Activated CD4-positive, alpha-beta memory T cell treated with anti-CD3 and anti-CD28 coated beads, Interleukin-2, amount 10 ng/mL, durations not matched to agents 7 days and 5 days (primary cell): ENCODE measurements around the gene ZNF230. TPM values are rescaled to one million over a fixed set of nuclear protein-coding genes. Genes with fewer than 3 reads are reported as not detected.
A peak's percentile ranks its signal among the peaks of the same experiment; 100 is the strongest.

Source experiments
- CTCF ChIA-PET: fragments of 350-600 bp; sonication (Branson Sonifier 250); formaldehyde crosslinking; loops from one replicate; lab custom pipeline; 2021; ENCODE audit warnings: antibody characterized with exemption, inconsistent platforms; lab: Charles Lee
- POLR2A ChIA-PET: fragments of 350-600 bp; sonication (Branson Sonifier 250); formaldehyde crosslinking; loops from one replicate; lab custom pipeline; 2021; ENCODE audit warnings: antibody characterized with exemption; lab: Charles Lee
- DNase-seq: peaks from one replicate; pipeline ENCODE4 v3.0.0-alpha.2; 2020
- H3K27ac Mint-ChIP-seq: one replicate; pipeline ENCODE4 v1.8.0; 2021; ENCODE audit warnings: mild to moderate bottlenecking, mixed read lengths
- H3K27me3 Mint-ChIP-seq: one replicate; pipeline ENCODE4 v1.8.0; 2021; ENCODE audit warnings: mixed read lengths
- H3K36me3 Mint-ChIP-seq: one replicate; pipeline ENCODE4 v1.8.0; 2021; ENCODE audit warnings: low read depth, mixed read lengths
- H3K4me1 Mint-ChIP-seq: one replicate; pipeline ENCODE4 v1.8.0; 2021; ENCODE audit warnings: mixed read lengths
- H3K4me3 Mint-ChIP-seq: one replicate; pipeline ENCODE4 v1.8.0; 2021; ENCODE audit warnings: mild to moderate bottlenecking, mixed read lengths
- H3K9me3 Mint-ChIP-seq: one replicate; pipeline ENCODE4 v1.8.0; 2021; ENCODE audit warnings: mixed read lengths
- total RNA-seq, 2 experiments: library from RNA; stranded (reverse); gene quantifications; one replicate each; pipeline ENCODE4 v1.2.3, GENCODE V29; 2021

ZNF230 gene
- 1 to 10 TPM; 3.7 to 5.8 TPM for total RNA-seq

GRCh38 chr19:44002566-44003460, at the start of gene ZNF230:
Gene ZNF230 (plus strand): TSS chr19:44002957. CDS start chr19:44007079, 4,122 bp downstream.
- H3K4me3 Mint-ChIP-seq: peak within 1 kb of the TSS; percentile 99
- H3K9me3 Mint-ChIP-seq: peaks cover 46% of the 10 kb centered on the region
- CTCF ChIA-PET: interaction anchor here (0.8 kb wide), 1 partner anchor 92 kb away, joined by 4 read pairs; no protein-coding TSS in a partner anchor
- no peaks in the 10 kb centered on the region for H3K27me3 Mint-ChIP-seq
- DNase-seq: peak; percentile 88
- H3K36me3 Mint-ChIP-seq: peaks cover 45% of the 10 kb centered on the region
- peaks cover 19% of the 10 kb centered on the region for H3K4me1 Mint-ChIP-seq
- peak within 1 kb of the TSS; percentile 92 for H3K27ac Mint-ChIP-seq
- POLR2A ChIA-PET: interaction anchor here (1.3 to 2.3 kb wide), 3 partner anchors 11 to 92 kb away, joined by 5 to 7 read pairs (median 6); no protein-coding TSS in a partner anchor

- POLR2A ChIA-PET: no interaction called here
- peaks cover 32% of the 10 kb centered on the region for H3K9me3 Mint-ChIP-seq
- peaks cover 1% of the 10 kb centered on the region for H3K4me1 Mint-ChIP-seq
- H3K27ac Mint-ChIP-seq: no peak overlapping the region
- no peak for DNase-seq
- CTCF ChIA-PET: no interaction called here
- no peak overlapping the region for H3K4me3 Mint-ChIP-seq
- no peaks in the 10 kb centered on the region for H3K27me3 Mint-ChIP-seq
- peaks cover 7% of the 10 kb centered on the region for H3K36me3 Mint-ChIP-seq
These were observed 45.9 kb upstream of the ZNF230 start for GRCh38 chr19:43956827-43957226.

- ChIA-PET CTCF (no interaction called here), POLR2A (no interaction called here)
- Mint-ChIP-seq H3K9me3 (peaks cover 31% of the 10 kb centered on the region), H3K4me3 (no peak overlapping the region), H3K27ac (no peak overlapping the region), H3K36me3 (peaks cover 7% of the 10 kb centered on the region), H3K4me1 (no peaks in the 10 kb centered on the region), H3K27me3 (no peaks in the 10 kb centered on the region)
- no peak for DNase-seq
These were observed 44.9 kb upstream of the ZNF230 start for GRCh38 chr19:43957891-43958290.

- Mint-ChIP-seq H3K4me1 (no peaks in the 10 kb centered on the region), H3K9me3 (peaks cover 32% of the 10 kb centered on the region), H3K4me3 (no peak overlapping the region), H3K36me3 (peaks cover 12% of the 10 kb centered on the region), H3K27me3 (no peaks in the 10 kb centered on the region), H3K27ac (no peak overlapping the region)
- CTCF ChIA-PET: no interaction called here
- DNase-seq: no peak
- POLR2A ChIA-PET: no interaction called here
These were observed 42.3 kb upstream of the ZNF230 start for GRCh38 chr19:43960411-43960810.

GRCh38 chr19:43966079-43966694, 36.6 kb upstream of the ZNF230 start:
- POLR2A ChIA-PET: no interaction called here
- H3K4me1 Mint-ChIP-seq: no peaks in the 10 kb centered on the region
- no peak for DNase-seq
- H3K27me3 Mint-ChIP-seq: no peaks in the 10 kb centered on the region
- peaks cover 24% of the 10 kb centered on the region for H3K36me3 Mint-ChIP-seq
- H3K4me3 Mint-ChIP-seq: no peak overlapping the region
- H3K9me3 Mint-ChIP-seq: peaks cover 48% of the 10 kb centered on the region
- CTCF ChIA-PET: no interaction called here
- no peak overlapping the region for H3K27ac Mint-ChIP-seq

GRCh38 chr19:43976732-43977131, 26.0 kb upstream of the ZNF230 start:
- ChIA-PET CTCF (no interaction called here), POLR2A (no interaction called here)
- H3K9me3 Mint-ChIP-seq: peaks cover 45% of the 10 kb centered on the region
- no peaks in the 10 kb centered on the region for H3K4me1 Mint-ChIP-seq
- H3K4me3 Mint-ChIP-seq: no peak overlapping the region
- no peaks in the 10 kb centered on the region for H3K27me3 Mint-ChIP-seq
- no peak overlapping the region for H3K27ac Mint-ChIP-seq
- H3K36me3 Mint-ChIP-seq: no peaks in the 10 kb centered on the region
- DNase-seq: no peak

- ChIA-PET CTCF (no interaction called here), POLR2A (interaction anchor here (1.3 to 2.1 kb wide), 2 partner anchors 48 to 112 kb away, joined by 3 to 6 read pairs; partner anchors contain the start of gene ZNF45)
- peaks cover 30% of the 10 kb centered on the region for H3K9me3 Mint-ChIP-seq
- peak overlapping the region; percentile 97 for H3K4me3 Mint-ChIP-seq
- H3K36me3 Mint-ChIP-seq: peaks cover 18% of the 10 kb centered on the region
- no peak for DNase-seq
- H3K27ac Mint-ChIP-seq: no peak overlapping the region
- H3K4me1 Mint-ChIP-seq: peaks cover 8% of the 10 kb centered on the region
- no peaks in the 10 kb centered on the region for H3K27me3 Mint-ChIP-seq
These were observed 19.2 kb upstream of the ZNF230 start for GRCh38 chr19:43983544-43983911.

- peak within 1 kb of the TSS; percentile 97 for H3K4me3 Mint-ChIP-seq
- H3K27ac Mint-ChIP-seq: peak within 1 kb of the TSS; percentile 86
- H3K4me1 Mint-ChIP-seq: peaks cover 8% of the 10 kb centered on the region
- H3K27me3 Mint-ChIP-seq: no peaks in the 10 kb centered on the region
- DNase-seq: peak; percentile 73
- POLR2A ChIA-PET: interaction anchor here (1.3 to 2.1 kb wide), 3 partner anchors 20 to 111 kb away, joined by 3 to 6 read pairs (median 5); partner anchors contain the start of gene ZNF45
- peaks cover 23% of the 10 kb centered on the region for H3K36me3 Mint-ChIP-seq
- CTCF ChIA-PET: no interaction called here
- peaks cover 28% of the 10 kb centered on the region for H3K9me3 Mint-ChIP-seq
These were observed 18.7 kb upstream of the ZNF230 start, which contains the start of gene ZNF155 for GRCh38 chr19:43983912-43984686. Gene ZNF155 (plus strand): TSS chr19:43984188. CDS start chr19:43988544, 4,356 bp downstream.

- CTCF ChIA-PET: no interaction called here
- no peaks in the 10 kb centered on the region for H3K27me3 Mint-ChIP-seq
- POLR2A ChIA-PET: interaction anchor here (1.3 to 2.1 kb wide), 3 partner anchors 19 to 111 kb away, joined by 3 to 6 read pairs (median 5); partner anchors contain the start of gene ZNF45
These were observed 18.1 kb upstream of the ZNF230 start for GRCh38 chr19:43984687-43985000.

GRCh38 chr19:43997631-43998290, 5.0 kb upstream of the ZNF230 start:
- Mint-ChIP-seq H3K27ac (no peak overlapping the region), H3K4me1 (peaks cover 10% of the 10 kb centered on the region), H3K9me3 (peaks cover 38% of the 10 kb centered on the region), H3K4me3 (no peak overlapping the region), H3K36me3 (peaks cover 61% of the 10 kb centered on the region), H3K27me3 (no peaks in the 10 kb centered on the region)
- DNase-seq: no peak
- ChIA-PET POLR2A (no interaction called here), CTCF (no interaction called here)

More at GRCh38 chr19:43984687-43985000, 18.1 kb upstream of the ZNF230 start:
- Mint-ChIP-seq H3K27ac (peak overlapping the region; percentile 86), H3K4me1 (peaks cover 8% of the 10 kb centered on the region), H3K4me3 (peak overlapping the region; percentile 97), H3K36me3 (peaks cover 29% of the 10 kb centered on the region), H3K9me3 (peaks cover 28% of the 10 kb centered on the region)
- no peak for DNase-seq

- no peak for DNase-seq
- ChIA-PET POLR2A (interaction anchor here (2.3 kb wide), 1 partner anchor 93 kb away, joined by 7 read pairs; no protein-coding TSS in a partner anchor), CTCF (interaction anchor here (0.9 kb wide), 1 partner anchor 498 kb away, joined by 3 read pairs; the partner anchor contains the start of gene ZNF180)
- Mint-ChIP-seq H3K27me3 (no peaks in the 10 kb centered on the region), H3K27ac (peak overlapping the region; percentile 92), H3K36me3 (peaks cover 45% of the 10 kb centered on the region), H3K9me3 (peaks cover 45% of the 10 kb centered on the region), H3K4me1 (peaks cover 19% of the 10 kb centered on the region), H3K4me3 (peak overlapping the region; percentile 99)
These were observed 568 bp upstream of the ZNF230 start for GRCh38 chr19:44002212-44002565.

- CTCF ChIA-PET: interaction anchor here (0.8 to 1.0 kb wide), 2 partner anchors 68 to 92 kb away, joined by 4 read pairs; partner anchors contain the start of gene ZNF45
- no peak for DNase-seq
- H3K4me3 Mint-ChIP-seq: peak overlapping the region; percentile 99
- H3K27ac Mint-ChIP-seq: peak overlapping the region; percentile 92
- peaks cover 19% of the 10 kb centered on the region for H3K4me1 Mint-ChIP-seq
- peaks cover 45% of the 10 kb centered on the region for H3K9me3 Mint-ChIP-seq
- H3K27me3 Mint-ChIP-seq: no peaks in the 10 kb centered on the region
- POLR2A ChIA-PET: interaction anchor here (1.3 to 2.3 kb wide), 3 partner anchors 11 to 92 kb away, joined by 5 to 7 read pairs (median 6); no protein-coding TSS in a partner anchor
- peaks cover 45% of the 10 kb centered on the region for H3K36me3 Mint-ChIP-seq
These were observed 778 bp downstream of the ZNF230 start for GRCh38 chr19:44003461-44004009.
